ENCODE data around the gene SKI. TPM values are rescaled to one million over a fixed set of nuclear protein-coding genes. Genes with fewer than 3 reads are reported as not detected.

SKI gene
- total and polyA plus RNA-seq, 2 of the 4 experiments (the other 2 are of a cell fraction): 2.3 to 20.1 TPM

DNA sequence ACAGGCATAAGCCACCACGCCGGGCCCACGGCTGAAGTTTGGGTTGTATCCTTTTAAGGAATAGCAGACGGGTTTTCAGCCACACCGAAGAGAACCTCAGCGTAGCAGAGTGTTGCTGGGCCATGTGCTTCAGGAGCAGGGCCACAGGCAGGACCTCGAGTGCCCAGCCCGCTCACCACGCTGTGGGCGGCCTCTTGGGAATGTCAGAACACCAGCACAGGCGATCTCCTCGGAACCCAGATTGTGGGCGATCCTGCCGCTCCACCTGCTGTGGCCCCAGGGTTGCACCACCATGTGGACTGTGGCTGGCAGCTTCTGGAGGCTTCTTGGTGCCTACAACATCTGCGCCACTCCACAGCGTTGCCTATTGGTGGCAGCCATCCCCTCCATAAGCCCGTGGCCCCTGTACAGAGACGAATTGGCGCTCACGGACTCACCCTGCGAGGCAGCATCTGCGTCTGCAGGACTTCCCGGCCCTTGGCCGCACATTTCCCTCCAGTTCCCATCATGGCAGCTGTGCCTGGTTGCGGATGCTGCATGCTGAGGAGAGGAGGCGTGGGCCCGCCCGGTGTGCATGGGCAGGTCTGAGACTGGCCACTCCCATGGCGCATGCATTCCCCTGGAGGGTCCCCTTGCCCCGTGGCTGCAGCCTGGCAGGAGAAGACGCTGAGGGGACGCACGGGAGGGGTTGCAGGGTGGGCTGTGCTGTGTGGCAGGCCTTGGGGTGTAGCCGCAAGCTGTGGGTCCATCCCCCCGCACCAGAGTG is 69.3 kb downstream of the SKI start:
- H3K18ac ChIP-seq (ENCODE audit: low read depth, low read length): no peak overlapping the region
- CTCF ChIA-PET: no interaction called here
- H3K36me3 ChIP-seq (ENCODE audit: control insufficient read depth, insufficient read depth, low read length): peaks cover 6% of the 10 kb centered on the region; the same call in 1 of the 2 replicates
- H3K14ac ChIP-seq (replicated peaks; ENCODE audit: low read depth, low read length): no peak overlapping the region
- peaks cover 41% of the 10 kb centered on the region for H3K9me1 ChIP-seq (ENCODE audit: insufficient read depth, low read length)
- no peak overlapping the region for H2BK5ac ChIP-seq (ENCODE audit: low read depth, low read length, poor library complexity, severe bottlenecking)
- no peak overlapping the region for H3K4me3 ChIP-seq (ENCODE audit: insufficient read depth, low read depth, low read length)
- H2AFZ ChIP-seq (replicated peaks; ENCODE audit: low read length, poor library complexity): no peak overlapping the region
- 95% methylated on average over 25 of the region's 35 CpGs; no CpG with 5 or more reads in 1 of the 2 experiments for WGBS, 2 experiments (ENCODE audit: extremely low coverage in 2 of 2, insufficient read length in 1 of 2)
- no peak for ATAC-seq (ENCODE audit: low read depth)
- peaks cover 85% of the 10 kb centered on the region for H4K20me1 ChIP-seq (ENCODE audit: insufficient read depth, low read length)
- H3K4me1 ChIP-seq (ENCODE audit: control insufficient read depth, insufficient read depth, low read length): peaks cover 45% of the 10 kb centered on the region
- no peak overlapping the region for H2BK20ac ChIP-seq (ENCODE audit: low read depth, low read length)
- dilution Hi-C loops (cut with HindIII; ENCODE audit: low sequenced_read_pairs, unreplicated experiment): no loop called here
- H3K4me2 ChIP-seq (ENCODE audit: low read depth, low read length): no peak overlapping the region
- no peak overlapping the region for H4K5ac ChIP-seq (ENCODE audit: low read depth, low read length)
- H3K9ac ChIP-seq (ENCODE audit: low read depth, low read length): no peak overlapping the region
- TF ChIP-seq POLR2A (IDR thresholded peaks at IDR 0.05; ENCODE audit: low read depth, low read length) (no peak), MAFK (IDR thresholded peaks at IDR 0.05; ENCODE audit: low read depth, low read length) (no peak), CHD1 (IDR thresholded peaks at IDR 0.05; ENCODE audit: low read depth, low read length) (no peak), NFE2L2 (IDR thresholded peaks at IDR 0.05; ENCODE audit: low read depth, low read length) (no peak), BHLHE40 (IDR thresholded peaks at IDR 0.05; ENCODE audit: low read depth, low read length) (no peak), RCOR1 (IDR thresholded peaks at IDR 0.05; ENCODE audit: insufficient replicate concordance, low read length) (no peak), MAZ (IDR thresholded peaks at IDR 0.05; ENCODE audit: borderline replicate concordance, low read depth, low read length) (no peak), MXI1 (IDR thresholded peaks at IDR 0.05; ENCODE audit: borderline replicate concordance, low read depth, low read length) (no peak), FOS (IDR thresholded peaks at IDR 0.05; ENCODE audit: low read depth, low read length) (no peak), CEBPB (IDR thresholded peaks at IDR 0.05; ENCODE audit: low read depth, low read length) (no peak), RFX5 (IDR thresholded peaks at IDR 0.05; ENCODE audit: low read depth, low read length) (no peak)
- TF ChIP-seq, protein P1, sequence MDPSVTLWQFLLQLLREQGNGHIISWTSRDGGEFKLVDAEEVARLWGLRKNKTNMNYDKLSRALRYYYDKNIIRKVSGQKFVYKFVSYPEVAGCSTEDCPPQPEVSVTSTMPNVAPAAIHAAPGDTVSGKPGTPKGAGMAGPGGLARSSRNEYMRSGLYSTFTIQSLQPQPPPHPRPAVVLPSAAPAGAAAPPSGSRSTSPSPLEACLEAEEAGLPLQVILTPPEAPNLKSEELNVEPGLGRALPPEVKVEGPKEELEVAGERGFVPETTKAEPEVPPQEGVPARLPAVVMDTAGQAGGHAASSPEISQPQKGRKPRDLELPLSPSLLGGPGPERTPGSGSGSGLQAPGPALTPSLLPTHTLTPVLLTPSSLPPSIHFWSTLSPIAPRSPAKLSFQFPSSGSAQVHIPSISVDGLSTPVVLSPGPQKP (IDR thresholded peaks at IDR 0.05; ENCODE audit: borderline replicate concordance, low read depth, low read length): no peak
- no peak overlapping the region for H3K23ac ChIP-seq (ENCODE audit: low read depth, low read length)
- H3K9me3 ChIP-seq (ENCODE audit: control insufficient read depth, insufficient read depth, low read length): no peaks in the 10 kb centered on the region
- no peak overlapping the region for H2AK5ac ChIP-seq (ENCODE audit: low read depth, low read length)
- peak overlapping the region; percentile 17 for H2AK9ac ChIP-seq (replicated peaks; ENCODE audit: low read depth, low read length, poor library complexity)
- POLR2A ChIA-PET (ENCODE audit: unreplicated experiment): no interaction called here
- no peaks in the 10 kb centered on the region for H3K27me3 ChIP-seq (ENCODE audit: control insufficient read depth, insufficient read depth, low read length)
- in situ Hi-C loops (cut with MboI; ENCODE audit: low sequenced_read_pairs): loop anchor here (5.0 kb wide), 1 partner anchor 60 kb away; no protein-coding TSS in a partner anchor
- H4K91ac ChIP-seq (ENCODE audit: insufficient read depth, low read depth, low read length): no peak overlapping the region
- H2BK15ac ChIP-seq (ENCODE audit: low read depth, low read length): no peak overlapping the region
- H3K56ac ChIP-seq (ENCODE audit: extremely low read depth, insufficient read depth, low read length): no peak overlapping the region
- no TSS peak for BruUV-seq (replicated peaks)
- no peak overlapping the region for H3K27ac ChIP-seq (ENCODE audit: insufficient read depth, low read length)
- no peak overlapping the region for H4K8ac ChIP-seq (ENCODE audit: low read depth in 2 of 2, low read length in 2 of 2)
- intact Hi-C loops (cut with micrococcal nuclease): no loop called here
- H3K4ac ChIP-seq (ENCODE audit: low read depth, low read length): no peak overlapping the region
- no peak for DNase-seq
- no peak overlapping the region for H2BK120ac ChIP-seq (ENCODE audit: low read depth, low read length)
- H3K79me1 ChIP-seq (ENCODE audit: low read depth in 1 of 2, low read length in 2 of 2): peaks cover 5 to 98% of the 10 kb centered on the region in 2 experiments; a peak in 3 of 4 replicates
